GM18520 (cell line): ENCODE data around the gene SNX25.

ENCODE experiments used
- ATAC-seq: cut with Tn5 transposase; IDR thresholded peaks from one replicate; pipeline ENCODE4 v1.9.1; 2021; ENCODE audit not compliant: unreplicated experiment

SNX25 gene

GRCh38 chr4:185371702-185372101 lies 162.3 kb downstream of the SNX25 start:
- ATAC-seq, result no peak

GRCh38 chr4:185374027-185374426 lies 164.6 kb downstream of the SNX25 start:
- no peak for ATAC-seq

- ATAC-seq, result no peak
These were observed 165.2 kb downstream of the SNX25 start for GRCh38 chr4:185374573-185374972.

GRCh38 chr4:185378264-185378663 lies 168.9 kb downstream of the SNX25 start:
- ATAC-seq, result no peak

GRCh38 chr4:185379326-185380295 lies 170.2 kb downstream of the SNX25 start:
- no peak for ATAC-seq

- ATAC-seq, result no peak
These were observed 170.9 kb downstream of the SNX25 start for GRCh38 chr4:185380320-185380719.

GRCh38 chr4:185381288-185382196 lies 172.1 kb downstream of the SNX25 start:
- no peak for ATAC-seq

GRCh38 chr4:185382754-185383153 lies 173.4 kb downstream of the SNX25 start:
- no peak for ATAC-seq

- ATAC-seq, result no peak
These were observed 174.1 kb downstream of the SNX25 start for GRCh38 chr4:185383451-185383850.

- no peak for ATAC-seq
These were observed 174.7 kb downstream of the SNX25 start for GRCh38 chr4:185384061-185384460.

- ATAC-seq, result no peak
These were observed 175.5 kb downstream of the SNX25 start for GRCh38 chr4:185384930-185385331.

GRCh38 chr4:185387957-185388356 lies 178.6 kb downstream of the SNX25 start:
- ATAC-seq, result no peak

- no peak for ATAC-seq
These were observed 181.5 kb downstream of the SNX25 start for GRCh38 chr4:185390941-185391340.

GRCh38 chr4:185392156-185392555 lies 182.8 kb downstream of the SNX25 start:
- ATAC-seq, result no peak

GRCh38 chr4:185394568-185395237 lies 185.3 kb downstream of the SNX25 start:
- ATAC-seq, result no peak

- ATAC-seq, result no peak
These were observed 186.0 kb downstream of the SNX25 start, which contains the start of gene LRP2BP for GRCh38 chr4:185395238-185395955. Gene LRP2BP (minus strand): TSS chr4:185395924. CDS start chr4:185378186, 17,738 bp downstream.

GRCh38 chr4:185395956-185396723 lies 186.7 kb downstream of the SNX25 start:
- ATAC-seq, result peak; percentile 70

- ATAC-seq, result no peak
These were observed 187.5 kb downstream of the SNX25 start, which contains the start of gene ANKRD37 for GRCh38 chr4:185396724-185397385. Gene ANKRD37 (plus strand): TSS chr4:185396841. CDS start chr4:185396924, 83 bp downstream.

- ATAC-seq, result no peak
These were observed 189.2 kb downstream of the SNX25 start for GRCh38 chr4:185398618-185399017.
